ENCODE measurements around the gene OSER1. TPM values are rescaled to one million over a fixed set of nuclear protein-coding genes. Genes with fewer than 3 reads are reported as not detected.

The OSER1 gene
- total RNA-seq, 1 experiment from 2014 or later = 33.0 TPM

- Histone ChIP-seq H3K4me3 (ENCODE audit: insufficient read depth, low read depth, low read length) (no peak overlapping the region), H3K36me3 (replicated peaks; ENCODE audit: control insufficient read depth, insufficient read depth, low read length) (no peaks in the 10 kb centered on the region), H3K27me3 (ENCODE audit: control insufficient read depth, insufficient read depth, low read length) (peaks cover 4% of the 10 kb centered on the region)
- DNase-seq = no peak
These were observed 27.3 kb downstream of the OSER1 start for GRCh38 chr20:44183282-44183681.

- H3K4me3 ChIP-seq (ENCODE audit: insufficient read depth, low read depth, low read length) = no peak overlapping the region
- no peaks in the 10 kb centered on the region for H3K36me3 ChIP-seq (replicated peaks; ENCODE audit: control insufficient read depth, insufficient read depth, low read length)
- no peak for DNase-seq
- H3K27me3 ChIP-seq (ENCODE audit: control insufficient read depth, insufficient read depth, low read length) = peaks cover 4% of the 10 kb centered on the region
These were observed 27.7 kb downstream of the OSER1 start for GRCh38 chr20:44182863-44183262.

GRCh38 chr20:44182135-44182765 lies 28.3 kb downstream of the OSER1 start:
- H3K4me3 ChIP-seq (ENCODE audit: insufficient read depth, low read depth, low read length) = no peak overlapping the region
- no peak for DNase-seq
- H3K27me3 ChIP-seq (ENCODE audit: control insufficient read depth, insufficient read depth, low read length) = peaks cover 2% of the 10 kb centered on the region; the same call in 1 of the 2 replicates
- H3K36me3 ChIP-seq (replicated peaks; ENCODE audit: control insufficient read depth, insufficient read depth, low read length) = no peaks in the 10 kb centered on the region

GRCh38 chr20:44181611-44182010 lies 29.0 kb downstream of the OSER1 start:
- Histone ChIP-seq H3K4me3 (ENCODE audit: insufficient read depth, low read depth, low read length) (no peak overlapping the region), H3K27me3 (ENCODE audit: control insufficient read depth, insufficient read depth, low read length) (peaks cover under 1% of the 10 kb centered on the region; the same call in 1 of the 2 replicates), H3K36me3 (replicated peaks; ENCODE audit: control insufficient read depth, insufficient read depth, low read length) (no peaks in the 10 kb centered on the region)
- DNase-seq = no peak

GRCh38 chr20:44180814-44181213 lies 29.8 kb downstream of the OSER1 start:
- Histone ChIP-seq H3K36me3 (replicated peaks; ENCODE audit: control insufficient read depth, insufficient read depth, low read length) (no peaks in the 10 kb centered on the region), H3K27me3 (ENCODE audit: control insufficient read depth, insufficient read depth, low read length) (no peaks in the 10 kb centered on the region), H3K4me3 (ENCODE audit: insufficient read depth, low read depth, low read length) (no peak overlapping the region)
- DNase-seq = peak; percentile 59

- Histone ChIP-seq H3K27me3 (ENCODE audit: control insufficient read depth, insufficient read depth, low read length) (no peaks in the 10 kb centered on the region), H3K4me3 (ENCODE audit: insufficient read depth, low read depth, low read length) (no peak overlapping the region), H3K36me3 (replicated peaks; ENCODE audit: control insufficient read depth, insufficient read depth, low read length) (no peaks in the 10 kb centered on the region)
- DNase-seq = no peak
These were observed 33.6 kb downstream of the OSER1 start for GRCh38 chr20:44176833-44177534.

GRCh38 chr20:44174996-44175765 lies 35.4 kb downstream of the OSER1 start:
- Histone ChIP-seq H3K4me3 (ENCODE audit: insufficient read depth, low read depth, low read length) (no peak overlapping the region), H3K27me3 (ENCODE audit: control insufficient read depth, insufficient read depth, low read length) (no peaks in the 10 kb centered on the region), H3K36me3 (replicated peaks; ENCODE audit: control insufficient read depth, insufficient read depth, low read length) (no peaks in the 10 kb centered on the region)
- DNase-seq = no peak

- no peak for DNase-seq
- H3K4me3 ChIP-seq (ENCODE audit: insufficient read depth, low read depth, low read length) = no peak overlapping the region
- H3K27me3 ChIP-seq (ENCODE audit: control insufficient read depth, insufficient read depth, low read length) = no peaks in the 10 kb centered on the region
- H3K36me3 ChIP-seq (replicated peaks; ENCODE audit: control insufficient read depth, insufficient read depth, low read length) = no peaks in the 10 kb centered on the region
These were observed 36.7 kb downstream of the OSER1 start for GRCh38 chr20:44173846-44174245.

- DNase-seq = no peak
- H3K27me3 ChIP-seq (ENCODE audit: control insufficient read depth, insufficient read depth, low read length) = no peaks in the 10 kb centered on the region
- no peak overlapping the region for H3K4me3 ChIP-seq (ENCODE audit: insufficient read depth, low read depth, low read length)
- H3K36me3 ChIP-seq (replicated peaks; ENCODE audit: control insufficient read depth, insufficient read depth, low read length) = no peaks in the 10 kb centered on the region
These were observed 37.5 kb downstream of the OSER1 start for GRCh38 chr20:44173116-44173515.

GRCh38 chr20:44172572-44172950 lies 38.0 kb downstream of the OSER1 start:
- H3K36me3 ChIP-seq (replicated peaks; ENCODE audit: control insufficient read depth, insufficient read depth, low read length) = no peaks in the 10 kb centered on the region
- no peaks in the 10 kb centered on the region for H3K27me3 ChIP-seq (ENCODE audit: control insufficient read depth, insufficient read depth, low read length)
- no peak overlapping the region for H3K4me3 ChIP-seq (ENCODE audit: insufficient read depth, low read depth, low read length)
- no peak for DNase-seq

- Histone ChIP-seq H3K4me3 (ENCODE audit: insufficient read depth, low read depth, low read length) (no peak overlapping the region), H3K36me3 (replicated peaks; ENCODE audit: control insufficient read depth, insufficient read depth, low read length) (no peaks in the 10 kb centered on the region), H3K27me3 (ENCODE audit: control insufficient read depth, insufficient read depth, low read length) (no peaks in the 10 kb centered on the region)
- DNase-seq = no peak
These were observed 38.6 kb downstream of the OSER1 start for GRCh38 chr20:44171775-44172571.

GRCh38 chr20:44170816-44171410 lies 39.7 kb downstream of the OSER1 start:
- H3K27me3 ChIP-seq (ENCODE audit: control insufficient read depth, insufficient read depth, low read length) = no peaks in the 10 kb centered on the region
- DNase-seq = no peak
- no peak overlapping the region for H3K4me3 ChIP-seq (ENCODE audit: insufficient read depth, low read depth, low read length)

GRCh38 chr20:44167736-44168135 lies 42.8 kb downstream of the OSER1 start:
- no peaks in the 10 kb centered on the region for H3K36me3 ChIP-seq (replicated peaks; ENCODE audit: control insufficient read depth, insufficient read depth, low read length)
- DNase-seq = no peak
- no peak overlapping the region for H3K4me3 ChIP-seq (ENCODE audit: insufficient read depth, low read depth, low read length)
- H3K27me3 ChIP-seq (ENCODE audit: control insufficient read depth, insufficient read depth, low read length) = no peaks in the 10 kb centered on the region

More at GRCh38 chr20:44170816-44171410, 39.7 kb downstream of the OSER1 start:
- H3K36me3 ChIP-seq (replicated peaks; ENCODE audit: control insufficient read depth, insufficient read depth, low read length) = no peaks in the 10 kb centered on the region

GRCh38 chr20:44166477-44166876 lies 44.1 kb downstream of the OSER1 start:
- no peaks in the 10 kb centered on the region for H3K27me3 ChIP-seq (ENCODE audit: control insufficient read depth, insufficient read depth, low read length)
- no peak for DNase-seq
- H3K36me3 ChIP-seq (replicated peaks; ENCODE audit: control insufficient read depth, insufficient read depth, low read length) = no peaks in the 10 kb centered on the region
- H3K4me3 ChIP-seq (ENCODE audit: insufficient read depth, low read depth, low read length) = no peak overlapping the region
